HL-60 (cell line): ENCODE measurements around the gene ADAMTSL5.

Source experiments
- DNase-seq, 2 experiments: peaks; one replicate each; pipeline ENCODE4 v3.0.0-alpha.2; 2010 to 2020; ENCODE audit warnings: low read depth in 1 of 2, low spot score in 1 of 2
- H3K27ac ChIP-seq: fragments of 250-450 bp; sonication (Bioruptor Pico); replicated peaks from 2 replicates; pipeline ENCODE4 v1.5.1; 2020; ENCODE audit warnings: mild to moderate bottlenecking, moderate library complexity
- H3K27me3 ChIP-seq: fragments of 250-450 bp; sonication (Bioruptor Pico); 2 replicates; pipeline ENCODE4 v1.5.1; 2021; ENCODE audit warnings: mild to moderate bottlenecking, moderate library complexity; ENCODE audit not compliant: insufficient read depth, poor library complexity, severe bottlenecking
- H3K4me3 ChIP-seq: replicated peaks from 2 replicates; pipeline ENCODE4 v1.5.1; 2011; ENCODE audit warnings: mild to moderate bottlenecking, control low read depth, low read length; ENCODE audit not compliant: insufficient read depth
- GABPA ChIP-seq: IDR thresholded peaks from 2 replicates; pipeline ENCODE4 v1.6.1; 2012; ENCODE audit warnings: low read depth
- POLR2AphosphoS5 ChIP-seq: IDR thresholded peaks from 2 replicates; pipeline ENCODE4 v1.6.1; 2012; ENCODE audit warnings: low read depth
- REST ChIP-seq: IDR thresholded peaks from 2 replicates; pipeline ENCODE4 v1.6.1; 2012; ENCODE audit warnings: low read depth; ENCODE audit not compliant: insufficient replicate concordance
- SPI1 ChIP-seq: IDR thresholded peaks from 2 replicates; pipeline ENCODE4 v1.6.1; 2012; ENCODE audit warnings: low read depth, mild to moderate bottlenecking, borderline replicate concordance
- TF ChIP-seq, protein P1 (sequence below): IDR thresholded peaks from one replicate; pipeline ENCODE4 v1.5.1; 2011; ENCODE audit warnings: low read length, control low read depth, inconsistent platforms; ENCODE audit not compliant: insufficient read depth

ADAMTSL5 gene

GRCh38 chr19:1473085-1473851 lies 39.6 kb downstream of the ADAMTSL5 start:
- TF ChIP-seq REST: no peak
- 0 out of 2 replicates have a peak, but pooled peaks have one; percentile 43 for TF ChIP-seq POLR2AphosphoS5
- no peak for TF ChIP-seq GABPA
- TF ChIP-seq SPI1: no peak
- TF ChIP-seq, protein P1, sequence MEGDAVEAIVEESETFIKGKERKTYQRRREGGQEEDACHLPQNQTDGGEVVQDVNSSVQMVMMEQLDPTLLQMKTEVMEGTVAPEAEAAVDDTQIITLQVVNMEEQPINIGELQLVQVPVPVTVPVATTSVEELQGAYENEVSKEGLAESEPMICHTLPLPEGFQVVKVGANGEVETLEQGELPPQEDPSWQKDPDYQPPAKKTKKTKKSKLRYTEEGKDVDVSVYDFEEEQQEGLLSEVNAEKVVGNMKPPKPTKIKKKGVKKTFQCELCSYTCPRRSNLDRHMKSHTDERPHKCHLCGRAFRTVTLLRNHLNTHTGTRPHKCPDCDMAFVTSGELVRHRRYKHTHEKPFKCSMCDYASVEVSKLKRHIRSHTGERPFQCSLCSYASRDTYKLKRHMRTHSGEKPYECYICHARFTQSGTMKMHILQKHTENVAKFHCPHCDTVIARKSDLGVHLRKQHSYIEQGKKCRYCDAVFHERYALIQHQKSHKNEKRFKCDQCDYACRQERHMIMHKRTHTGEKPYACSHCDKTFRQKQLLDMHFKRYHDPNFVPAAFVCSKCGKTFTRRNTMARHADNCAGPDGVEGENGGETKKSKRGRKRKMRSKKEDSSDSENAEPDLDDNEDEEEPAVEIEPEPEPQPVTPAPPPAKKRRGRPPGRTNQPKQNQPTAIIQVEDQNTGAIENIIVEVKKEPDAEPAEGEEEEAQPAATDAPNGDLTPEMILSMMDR: no peak
- no peak for DNase-seq
- Histone ChIP-seq H3K27me3 (peaks cover 33% of the 10 kb centered on the region), H3K4me3 (no peak overlapping the region), H3K27ac (no peak overlapping the region)

- Histone ChIP-seq H3K4me3 (no peak overlapping the region), H3K27ac (no peak overlapping the region), H3K27me3 (peaks cover 39% of the 10 kb centered on the region)
- no peak for DNase-seq
- TF ChIP-seq GABPA: no peak
- TF ChIP-seq, protein P1: no peak
- no peak for TF ChIP-seq REST
- TF ChIP-seq POLR2AphosphoS5: 0 out of 2 replicates have a peak, but pooled peaks have one; percentile 7
- TF ChIP-seq SPI1: no peak
These were observed 40.4 kb downstream of the ADAMTSL5 start for GRCh38 chr19:1472231-1473084.

DNA sequence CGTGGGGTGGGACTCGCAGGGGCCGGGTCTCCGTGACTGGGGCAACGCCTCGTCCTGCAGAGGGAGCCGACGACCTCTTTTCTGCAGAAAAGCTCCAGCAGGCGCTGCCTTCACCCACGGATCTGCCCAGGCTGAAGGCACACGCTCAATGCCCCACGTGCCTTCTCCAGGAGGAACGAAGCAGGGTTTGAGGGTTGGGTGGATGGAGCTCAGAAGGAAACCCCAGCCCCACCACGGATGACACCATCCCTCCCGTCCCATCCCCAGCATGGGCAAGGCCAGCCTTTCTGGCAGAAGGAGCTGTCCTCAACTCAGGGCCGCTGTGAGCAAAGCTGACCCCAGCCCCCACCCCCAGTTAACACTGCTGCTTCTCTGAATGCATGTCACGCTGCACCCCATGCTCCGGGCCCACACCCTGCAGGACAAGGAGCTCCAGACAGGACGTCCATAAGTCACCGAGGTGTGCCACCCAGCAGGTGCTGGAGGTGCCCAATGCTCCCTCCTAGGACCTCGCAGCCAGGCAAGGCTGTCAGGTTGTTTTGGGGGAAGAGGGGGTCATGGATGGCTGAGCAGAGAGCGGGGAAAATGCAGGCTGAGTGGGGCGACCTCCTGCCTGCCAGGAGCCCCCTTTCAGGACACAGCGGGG lies 41.2 kb downstream of the ADAMTSL5 start:
- TF ChIP-seq GABPA (no peak), POLR2AphosphoS5 (0 out of 2 replicates have a peak, but pooled peaks have one; percentile 7), REST (no peak)
- peak in 1 of 2 experiments; percentile 41 for DNase-seq
- H3K4me3 ChIP-seq: no peak overlapping the region
- H3K27ac ChIP-seq: no peak overlapping the region
- peaks cover 43% of the 10 kb centered on the region for H3K27me3 ChIP-seq
